SKM-1 (cell line): ENCODE results near the gene SORCS2.

Experiments used
- DNase-seq: peaks from one replicate; lab custom pipeline; 2025; ENCODE audit not compliant: unreplicated experiment; lab: John Stamatoyannopoulos, UW

SORCS2 gene

GRCh38 chr4:7399440-7400234 lies 207.3 kb downstream of the SORCS2 start:
- DNase-seq: no peak

GRCh38 chr4:7400671-7401298 lies 208.4 kb downstream of the SORCS2 start:
- no peak for DNase-seq

- no peak for DNase-seq
Observed at GRCh38 chr4:7402526-7402925, 210.2 kb downstream of the SORCS2 start.

GRCh38 chr4:7403001-7403400 lies 210.7 kb downstream of the SORCS2 start:
- DNase-seq: no peak

DNA sequence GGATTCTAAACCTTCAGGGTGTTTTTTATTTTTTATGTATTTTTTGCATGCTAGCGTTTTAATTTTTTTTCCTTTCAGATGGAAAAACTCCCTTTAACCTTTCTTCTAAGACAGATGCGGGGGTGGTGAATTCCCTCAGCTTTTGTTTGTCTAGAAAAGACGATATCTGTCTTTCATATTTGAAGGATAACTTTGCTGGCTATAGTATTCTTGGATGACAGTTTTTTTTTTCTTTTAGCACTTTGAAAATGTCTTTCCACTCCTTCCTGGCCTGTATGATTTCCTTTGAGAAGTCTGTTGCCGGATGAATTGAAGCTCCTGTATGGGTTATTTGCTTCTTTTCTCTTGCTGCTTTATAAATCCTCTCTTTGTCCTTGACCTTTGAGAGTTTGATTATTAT lies 215.8 kb downstream of the SORCS2 start:
- no peak for DNase-seq

DNA sequence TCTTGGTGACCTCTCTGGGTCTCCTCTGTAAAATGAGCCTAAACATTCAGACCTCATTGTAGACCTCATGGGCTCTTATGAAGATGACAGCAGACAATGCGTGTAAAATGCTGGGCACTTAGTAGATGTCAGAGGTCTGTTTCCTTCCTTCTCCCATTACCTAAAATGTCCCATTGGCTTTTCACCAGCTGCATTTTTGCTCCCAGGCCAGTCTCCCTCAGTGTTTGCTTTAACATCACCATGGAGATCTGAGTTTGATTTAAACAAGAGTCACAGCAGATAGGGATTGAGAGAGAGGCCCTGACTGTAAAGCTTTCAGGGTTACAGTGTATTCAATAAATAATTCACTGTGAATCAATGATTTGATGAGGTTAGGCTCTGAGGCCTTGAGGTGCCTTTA lies 218.1 kb downstream of the SORCS2 start:
- no peak for DNase-seq

DNA sequence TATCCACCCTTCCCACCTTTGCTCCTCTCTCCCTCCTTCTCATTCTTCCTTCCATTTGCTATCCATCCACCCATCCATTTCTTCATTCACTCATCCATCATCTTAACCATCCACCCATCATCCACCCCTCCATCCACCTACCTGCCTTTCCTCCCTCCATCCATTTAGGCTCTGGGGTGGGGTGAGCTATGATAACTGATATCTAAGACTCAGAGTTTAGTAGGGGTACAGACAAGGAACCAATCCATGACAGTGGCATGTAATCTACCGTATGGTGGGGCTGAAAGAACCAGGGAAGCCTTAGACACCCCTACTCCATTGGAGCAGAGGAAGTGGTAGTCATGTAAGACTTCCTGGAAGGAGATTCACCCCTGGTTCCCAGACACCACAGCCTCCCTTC lies 219.2 kb downstream of the SORCS2 start:
- DNase-seq: no peak

DNA sequence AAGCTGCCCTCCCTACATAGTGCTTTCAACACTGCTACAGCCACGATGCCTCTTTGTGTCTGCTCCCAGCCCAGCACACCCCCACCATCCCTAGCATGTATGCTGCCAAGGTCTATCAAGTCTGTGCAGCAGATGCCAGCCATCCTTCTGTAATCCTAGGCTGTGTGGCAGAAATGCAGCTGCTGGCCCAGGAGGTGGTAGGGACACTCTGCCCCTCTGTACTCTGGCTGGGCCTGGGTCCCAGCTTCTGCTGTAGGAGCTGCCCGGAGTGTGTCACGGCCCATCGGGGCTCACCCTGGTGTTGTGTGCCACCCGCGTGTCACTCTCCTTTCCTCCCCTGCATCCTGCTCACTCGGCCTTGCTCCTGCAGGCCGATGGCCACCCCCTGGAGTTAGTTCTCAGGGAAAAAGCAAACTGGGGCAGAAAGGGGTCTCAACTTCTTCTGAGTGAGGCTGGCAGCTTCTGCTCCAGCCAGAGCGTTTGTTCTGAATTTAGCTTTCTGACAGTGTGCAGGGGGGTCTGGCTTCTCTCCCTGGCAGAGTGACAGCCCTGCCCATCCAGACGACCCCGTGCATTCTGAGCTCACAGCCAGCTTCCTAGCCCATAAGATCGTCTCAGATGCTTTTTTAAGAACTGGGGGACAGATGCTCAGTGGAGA lies 219.7 kb downstream of the SORCS2 start:
- no peak for DNase-seq

- no peak for DNase-seq
Observed at GRCh38 chr4:7412554-7412912, 220.2 kb downstream of the SORCS2 start.

DNA sequence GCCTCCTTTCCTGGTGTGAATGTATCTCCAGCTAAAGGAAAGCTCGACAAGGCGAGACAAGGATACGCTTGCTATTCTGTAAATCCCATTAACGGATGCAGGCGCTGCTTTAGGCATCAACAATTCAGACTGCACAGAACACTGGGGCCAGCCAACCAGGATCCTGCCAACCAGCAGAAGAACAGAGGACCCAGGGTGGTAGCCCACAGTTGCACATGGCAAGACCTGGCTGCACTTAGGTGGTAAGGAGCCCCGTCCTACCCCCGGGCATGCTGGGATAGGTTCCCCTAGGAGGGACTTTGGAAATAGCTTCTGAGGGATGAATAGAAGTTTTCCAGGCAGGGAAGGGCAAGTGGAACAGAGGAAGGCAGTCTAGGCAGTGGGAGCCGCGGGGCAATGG lies 221.7 kb downstream of the SORCS2 start:
- DNase-seq: no peak

DNA sequence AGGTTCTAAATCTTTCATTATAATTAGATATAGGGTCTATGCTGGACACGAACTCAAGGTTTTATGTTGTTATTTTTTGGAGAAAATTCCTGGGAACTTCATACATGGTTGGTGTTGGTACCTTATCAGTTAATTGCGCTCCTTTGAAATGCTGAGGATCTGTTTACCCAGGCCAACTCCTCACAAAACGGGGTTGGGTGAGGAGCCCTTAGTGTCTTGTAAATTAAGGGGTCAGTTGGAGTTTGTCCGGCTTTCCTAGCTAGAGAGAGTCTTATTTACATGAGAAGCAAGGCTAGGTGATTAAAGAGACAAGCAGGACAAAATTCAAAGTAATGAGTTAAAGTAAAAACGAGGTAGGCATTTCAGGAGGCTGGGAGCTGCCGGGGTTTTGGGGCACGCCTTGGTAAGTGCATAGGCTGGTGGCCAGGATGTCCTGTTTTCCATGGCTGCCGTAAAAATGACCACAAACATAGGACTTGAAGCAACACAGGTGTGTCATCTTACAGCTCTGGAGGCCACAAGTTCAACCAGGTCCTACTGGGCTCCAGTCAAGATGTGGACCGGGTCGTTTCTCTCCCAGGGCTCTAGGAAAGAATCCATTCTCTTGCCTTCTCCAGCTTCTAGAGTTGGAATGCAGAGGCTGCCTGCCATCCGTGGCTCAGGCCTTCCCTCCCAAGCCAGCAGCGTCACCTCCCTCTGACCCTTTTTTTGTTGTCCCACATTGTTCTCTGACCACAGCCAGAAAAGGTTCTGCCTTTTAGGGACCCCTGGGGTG lies 222.6 kb downstream of the SORCS2 start:
- no peak for DNase-seq

- DNase-seq: no peak
Observed at GRCh38 chr4:7415927-7416686, 223.8 kb downstream of the SORCS2 start.

DNA sequence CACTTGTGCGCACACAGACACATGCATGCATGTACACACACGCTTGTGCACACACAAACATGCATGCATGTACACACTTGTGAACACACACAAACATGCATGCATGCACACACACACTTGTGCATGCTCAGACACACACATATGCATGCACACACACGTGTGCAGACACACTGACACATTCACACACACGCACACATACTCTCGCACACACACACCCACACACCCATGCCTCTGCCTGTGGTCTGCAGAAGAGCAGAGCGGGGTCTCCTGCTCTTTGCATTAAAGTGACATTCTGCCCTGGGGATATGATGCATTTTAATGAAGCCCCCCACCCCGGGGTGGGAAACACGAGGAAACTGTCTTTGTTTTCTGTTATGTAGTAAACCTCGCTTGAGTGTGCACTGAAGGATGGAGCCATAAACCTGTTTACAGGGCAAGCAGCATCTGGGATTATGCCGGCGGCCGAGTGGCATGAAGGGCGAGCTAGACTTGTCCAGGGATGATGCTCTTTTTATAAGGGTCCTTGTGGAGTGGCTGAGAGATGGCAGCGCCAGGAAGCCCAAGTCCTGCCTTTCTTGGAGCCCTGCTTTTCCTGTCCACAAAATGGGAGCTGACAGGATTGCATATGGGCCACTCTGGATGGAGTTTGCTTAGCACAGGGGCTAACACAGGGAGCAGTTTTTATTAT lies 224.6 kb downstream of the SORCS2 start:
- DNase-seq: no peak

- no peak for DNase-seq
Observed at GRCh38 chr4:7417639-7418038, 225.3 kb downstream of the SORCS2 start.

- no peak for DNase-seq
Observed at GRCh38 chr4:7418131-7418943, 226.0 kb downstream of the SORCS2 start.

GRCh38 chr4:7419961-7420660 lies 227.8 kb downstream of the SORCS2 start:
- no peak for DNase-seq

GRCh38 chr4:7420661-7421040 lies 228.3 kb downstream of the SORCS2 start:
- DNase-seq: no peak

DNA sequence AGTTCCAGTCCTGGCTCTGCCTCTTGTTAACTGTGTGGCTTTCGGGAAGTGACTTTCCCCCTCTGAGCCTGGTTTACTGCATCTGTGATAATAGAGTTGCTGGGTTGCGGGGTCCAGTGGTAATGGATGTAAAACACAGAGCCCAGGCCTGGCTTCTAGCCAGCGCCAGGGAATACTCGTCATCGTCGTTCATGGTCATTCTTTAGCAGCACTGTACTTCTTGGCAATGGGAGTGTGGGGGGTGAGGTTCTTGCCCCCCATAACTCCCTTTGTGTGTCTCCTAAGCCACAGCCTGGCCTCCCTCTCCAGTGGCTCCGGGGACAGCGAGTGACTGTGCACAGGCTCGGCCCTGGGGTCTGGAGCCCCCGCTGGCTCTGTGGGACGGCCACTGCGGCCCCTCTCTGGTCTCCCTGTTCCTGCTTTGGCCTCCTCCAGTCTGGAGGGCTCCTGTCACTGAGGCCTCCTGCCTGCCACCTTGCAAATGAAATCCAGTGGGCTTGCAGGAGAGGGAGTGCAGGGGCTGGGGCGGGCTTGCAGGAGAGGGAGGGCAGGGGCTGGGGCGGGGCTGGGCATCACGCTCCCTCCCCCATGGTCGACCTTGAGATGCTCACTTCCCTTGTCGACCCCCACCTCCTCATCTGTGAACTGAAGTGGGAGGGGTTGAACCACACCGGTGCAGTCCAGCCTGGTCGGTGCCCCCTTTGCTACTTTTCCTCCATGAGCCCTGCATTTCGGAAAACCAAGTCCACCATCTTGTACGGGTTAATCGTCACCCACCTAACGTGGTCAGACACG lies 229.2 kb downstream of the SORCS2 start:
- no peak for DNase-seq
